Neuron (in vitro differentiated cells): Measurements from ENCODE around the gene SLC7A14.

ENCODE experiments used
- H2AFZ ChIP-seq: one replicate; pipeline ENCODE4 v1.6.1; 2013; ENCODE audit warnings: low read depth, mild to moderate bottlenecking, inconsistent platforms, low read length, moderate library complexity
- H3K27me3 ChIP-seq: one replicate; pipeline ENCODE4 v1.6.1; 2013; ENCODE audit warnings: low read length; ENCODE audit not compliant: insufficient read depth
- H3K36me3 ChIP-seq: one replicate; pipeline ENCODE4 v1.6.1; 2013; ENCODE audit warnings: low read length; ENCODE audit not compliant: insufficient read depth
- H3K4me1 ChIP-seq: one replicate; pipeline ENCODE4 v1.6.1; 2013; ENCODE audit warnings: low read length; ENCODE audit not compliant: insufficient read depth
- H3K4me3 ChIP-seq: 2 replicates; pipeline ENCODE4 v1.5.1; 2013; ENCODE audit warnings: mild to moderate bottlenecking, low read length, moderate library complexity
- H3K9me3 ChIP-seq: one replicate; pipeline ENCODE4 v1.6.1; 2013; ENCODE audit warnings: low read length

SLC7A14 gene

DNA sequence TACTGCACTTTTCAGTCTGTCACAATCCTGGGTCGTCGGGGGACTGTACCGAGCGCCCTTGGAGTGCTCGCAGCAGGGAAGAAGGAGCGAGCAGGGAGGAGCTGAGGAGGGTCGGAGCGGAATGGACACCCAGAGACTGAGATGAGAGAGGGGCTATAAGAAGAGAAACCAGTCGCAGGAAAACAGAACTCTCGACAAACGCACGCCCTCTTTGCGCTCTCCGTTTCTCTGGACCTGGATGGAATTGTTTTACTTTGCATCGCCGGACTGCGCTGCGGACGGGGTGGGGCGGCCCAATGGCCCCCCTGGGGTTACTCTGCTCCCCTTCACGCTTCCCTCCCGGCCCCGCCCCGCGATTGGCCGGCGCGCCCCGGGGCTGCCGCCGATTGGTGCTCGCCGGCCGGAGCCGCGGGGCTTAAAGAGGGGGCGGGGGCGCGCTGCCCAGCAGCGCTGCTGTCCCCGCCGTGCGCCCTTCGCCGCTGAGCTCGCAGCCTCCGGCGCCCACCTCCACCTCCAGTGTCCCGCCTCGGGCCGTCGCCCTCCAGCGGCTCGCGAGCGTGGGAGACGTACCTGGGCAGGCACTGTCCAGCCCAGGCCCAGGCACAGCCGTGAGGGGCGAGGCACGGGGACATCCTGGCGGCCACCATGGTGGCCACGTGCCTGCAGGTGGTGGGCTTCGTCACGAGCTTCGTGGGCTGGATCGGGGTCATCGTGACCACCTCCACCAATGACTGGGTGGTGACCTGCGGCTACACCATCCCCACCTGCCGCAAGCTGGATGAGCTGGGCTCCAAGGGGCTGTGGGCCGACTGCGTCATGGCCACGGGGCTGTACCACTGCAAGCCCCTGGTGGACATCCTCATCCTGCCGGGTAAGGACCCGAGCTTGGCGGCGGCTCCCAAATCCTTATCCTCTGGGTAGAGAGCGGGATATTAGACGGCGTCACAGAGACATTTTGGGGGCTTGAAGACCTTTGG lies 167.2 kb downstream of the SLC7A14 start, which contains the start of gene CLDN11:
CLDN11 (plus strand) TSS at position 447 of the 977 bp plus-strand sequence; CDS start at position 646, 199 bp downstream.
- Histone ChIP-seq H3K4me3 (no peak within 1 kb of the TSS), H3K27me3 (no peaks in the 10 kb centered on the region), H3K4me1 (no peaks in the 10 kb centered on the region), H2AFZ (no peak within 1 kb of the TSS), H3K9me3 (peaks cover 3% of the 10 kb centered on the region), H3K36me3 (no peaks in the 10 kb centered on the region)

DNA sequence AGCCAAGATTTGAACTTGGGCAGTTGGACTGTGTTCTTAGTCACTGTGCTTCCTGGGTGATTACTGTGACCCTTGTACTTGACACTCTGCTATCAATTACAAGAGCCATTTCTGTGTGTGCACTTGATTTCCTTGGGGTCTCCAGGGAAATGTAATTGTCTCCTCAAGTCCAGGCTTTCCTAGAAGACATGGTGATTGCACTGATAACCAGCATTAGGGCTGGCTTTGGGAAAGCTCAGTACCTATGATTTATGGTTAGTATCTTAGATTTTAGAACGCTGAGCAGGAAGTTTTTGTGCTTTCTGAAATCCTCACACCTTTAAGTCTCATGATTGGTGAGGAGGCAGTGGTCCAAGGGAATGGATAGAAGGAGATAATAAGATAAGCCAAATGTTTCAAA lies 168.8 kb downstream of the SLC7A14 start:
- peaks cover 3% of the 10 kb centered on the region for H3K9me3 ChIP-seq
- H2AFZ ChIP-seq = no peak overlapping the region
- H3K4me1 ChIP-seq = no peaks in the 10 kb centered on the region
- H3K4me3 ChIP-seq = no peak overlapping the region
- no peaks in the 10 kb centered on the region for H3K36me3 ChIP-seq
- no peaks in the 10 kb centered on the region for H3K27me3 ChIP-seq

GRCh38 chr3:170414202-170414663 lies 171.6 kb downstream of the SLC7A14 start:
- no peaks in the 10 kb centered on the region for H3K36me3 ChIP-seq
- H3K27me3 ChIP-seq = no peaks in the 10 kb centered on the region
- no peak overlapping the region for H3K4me3 ChIP-seq
- H3K9me3 ChIP-seq = no peaks in the 10 kb centered on the region
- no peak overlapping the region for H2AFZ ChIP-seq
- no peaks in the 10 kb centered on the region for H3K4me1 ChIP-seq

- Histone ChIP-seq H2AFZ (no peak overlapping the region), H3K36me3 (no peaks in the 10 kb centered on the region), H3K9me3 (no peaks in the 10 kb centered on the region), H3K4me3 (no peak overlapping the region), H3K27me3 (no peaks in the 10 kb centered on the region), H3K4me1 (no peaks in the 10 kb centered on the region)
Observed at GRCh38 chr3:170413291-170413690, 172.6 kb downstream of the SLC7A14 start.

- H3K9me3 ChIP-seq = no peaks in the 10 kb centered on the region
- H3K4me3 ChIP-seq = no peak overlapping the region
- H2AFZ ChIP-seq = no peak overlapping the region
- no peaks in the 10 kb centered on the region for H3K4me1 ChIP-seq
- no peaks in the 10 kb centered on the region for H3K27me3 ChIP-seq
- H3K36me3 ChIP-seq = no peaks in the 10 kb centered on the region
Observed at GRCh38 chr3:170410428-170411029, 175.3 kb downstream of the SLC7A14 start.
